GM06990 (cell line): Measurements from ENCODE around the gene ZNF462.

Source experiments
- DNase-seq: peaks from one replicate; pipeline ENCODE4 v3.0.0-alpha.2; 2011; ENCODE audit not compliant: insufficient read length; ENCODE audit errors: extremely low read depth
- H3K27me3 ChIP-seq: replicated peaks from 2 replicates; pipeline ENCODE4 v1.6.0; 2011; ENCODE audit warnings: low read length; ENCODE audit not compliant: control insufficient read depth, insufficient read depth
- H3K36me3 ChIP-seq: 2 replicates; pipeline ENCODE4 v1.5.1; 2011; ENCODE audit warnings: low read length; ENCODE audit not compliant: control insufficient read depth, insufficient read depth
- H3K4me3 ChIP-seq: replicated peaks from 2 replicates; pipeline ENCODE4 v1.5.1; 2011; ENCODE audit warnings: low read depth, mild to moderate bottlenecking, control low read depth, low read length
- CTCF ChIP-seq: IDR thresholded peaks from 2 replicates; pipeline ENCODE4 v1.5.1; 2011; ENCODE audit warnings: low read length, control low read depth, mild to moderate bottlenecking, inconsistent platforms; ENCODE audit not compliant: insufficient read depth, poor library complexity, severe bottlenecking

Gene ZNF462

GRCh38 chr9:106879439-106879882 lies 16.5 kb downstream of the ZNF462 start:
- TF ChIP-seq CTCF, result no peak
- Histone ChIP-seq H3K4me3 (no peak overlapping the region), H3K36me3 (no peaks in the 10 kb centered on the region), H3K27me3 (no peaks in the 10 kb centered on the region)
- no peak for DNase-seq

- H3K4me3 ChIP-seq, result no peak overlapping the region
- H3K27me3 ChIP-seq, result no peaks in the 10 kb centered on the region
- TF ChIP-seq CTCF, result no peak
- no peak for DNase-seq
- H3K36me3 ChIP-seq, result no peaks in the 10 kb centered on the region
Observed at GRCh38 chr9:106880081-106880480, 17.1 kb downstream of the ZNF462 start.

- no peaks in the 10 kb centered on the region for H3K36me3 ChIP-seq
- H3K4me3 ChIP-seq, result no peak overlapping the region
- DNase-seq, result no peak
- H3K27me3 ChIP-seq, result no peaks in the 10 kb centered on the region
- TF ChIP-seq CTCF, result no peak
Observed at GRCh38 chr9:106880863-106881262, 17.9 kb downstream of the ZNF462 start.

- no peak for TF ChIP-seq CTCF
- DNase-seq, result no peak
Observed at GRCh38 chr9:106883030-106883429, 20.1 kb downstream of the ZNF462 start.

GRCh38 chr9:106883626-106884190 lies 20.7 kb downstream of the ZNF462 start:
- H3K36me3 ChIP-seq, result no peaks in the 10 kb centered on the region
- no peak for DNase-seq
- no peak overlapping the region for H3K4me3 ChIP-seq
- H3K27me3 ChIP-seq, result no peaks in the 10 kb centered on the region
- TF ChIP-seq CTCF, result no peak

More at GRCh38 chr9:106883030-106883429, 20.1 kb downstream of the ZNF462 start:
- Histone ChIP-seq H3K27me3 (no peaks in the 10 kb centered on the region), H3K4me3 (no peak overlapping the region), H3K36me3 (no peaks in the 10 kb centered on the region)

- H3K4me3 ChIP-seq, result no peak overlapping the region
- H3K27me3 ChIP-seq, result no peaks in the 10 kb centered on the region
- no peak for DNase-seq
- TF ChIP-seq CTCF, result no peak
- H3K36me3 ChIP-seq, result no peaks in the 10 kb centered on the region
Observed at GRCh38 chr9:106885451-106885850, 22.5 kb downstream of the ZNF462 start.
